ENCODE results near the gene AUTS2. TPM values are rescaled to one million over a fixed set of nuclear protein-coding genes. Genes with fewer than 3 reads are reported as not detected.

The AUTS2 gene
- total RNA-seq, 1 experiment from 2014 or later = 256 TPM

DNA sequence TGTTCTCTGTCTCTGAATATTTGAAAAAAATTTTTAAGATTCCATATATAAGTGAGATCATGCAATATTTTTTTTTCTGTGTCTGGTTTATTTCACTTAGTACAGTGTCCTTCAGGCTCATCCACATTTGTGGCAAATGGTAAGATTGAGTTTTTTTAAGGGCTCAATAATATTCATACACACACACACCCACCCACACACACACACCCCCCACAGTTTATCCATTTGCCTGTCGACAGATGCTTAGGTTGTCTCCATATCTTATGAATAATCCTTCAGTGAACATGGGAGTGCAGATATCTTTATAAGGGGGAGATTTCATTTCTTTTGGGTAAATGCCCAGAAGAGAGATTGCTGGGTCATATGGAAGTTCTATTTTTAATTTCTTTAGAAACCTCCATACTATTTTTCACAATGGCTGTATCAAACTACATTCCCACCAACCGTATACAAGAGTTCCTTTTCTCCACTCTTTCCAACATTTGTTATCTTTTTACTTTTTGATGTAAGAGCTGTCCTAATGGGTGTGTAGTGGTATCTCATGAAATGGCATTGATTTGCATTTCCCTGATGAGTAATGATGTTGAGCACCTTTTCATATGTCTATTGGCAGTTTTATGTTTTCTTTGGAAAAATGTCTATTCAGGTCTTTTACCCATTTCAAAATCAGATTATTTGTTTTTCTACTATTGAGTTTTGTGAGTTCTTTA is 35.0 kb downstream of the AUTS2 start:
- no CpG with 5 or more reads among the region's 2 CpGs for WGBS (ENCODE audit: extremely low coverage, insufficient read length, low lambda C conversion rate)
- Histone ChIP-seq H2BK12ac (ENCODE audit: insufficient read length, low read depth, low read length) (no peak overlapping the region), H3K23me2 (ENCODE audit: insufficient read length, low read depth, low read length, poor library complexity, severe bottlenecking) (no peaks in the 10 kb centered on the region), H2BK20ac (ENCODE audit: low read depth, low read length, poor library complexity, severe bottlenecking) (no peak overlapping the region), H2BK5ac (ENCODE audit: insufficient read length, low read length) (no peak overlapping the region), H4K20me1 (ENCODE audit: control insufficient read depth, insufficient read depth, insufficient read length) (no peaks in the 10 kb centered on the region), H3T11ph (ENCODE audit: low read length) (no peak overlapping the region), H3K9ac (ENCODE audit: extremely low read depth, insufficient read length, low read length) (no peak overlapping the region), H2AFZ (ENCODE audit: low read length) (no peak overlapping the region), H4K8ac (replicated peaks; ENCODE audit: insufficient read length, low read depth, low read length) (no peak overlapping the region), H3K23ac (ENCODE audit: insufficient read length, low read depth, low read length) (no peak overlapping the region), H3K18ac (ENCODE audit: insufficient read length, low read depth, low read length) (no peak overlapping the region), H2BK120ac (ENCODE audit: low read depth, low read length, poor library complexity, severe bottlenecking) (no peak overlapping the region), H3K4me2 (ENCODE audit: insufficient read depth, insufficient read length, low read length) (no peak overlapping the region), H3K56ac (ENCODE audit: insufficient read length, low read depth, low read length) (no peak overlapping the region), H2BK15ac (ENCODE audit: low read depth, low read length) (no peak overlapping the region), H3K14ac (ENCODE audit: insufficient read depth, low read length) (no peak overlapping the region), H3K27me3 (ENCODE audit: insufficient read depth, low read length) (no peaks in the 10 kb centered on the region; the same call in 1 of the 2 replicates), H3K27ac (ENCODE audit: insufficient read length, low read depth, low read length) (no peak overlapping the region), H3K79me1 (ENCODE audit: insufficient read depth, low read depth, low read length, poor library complexity, severe bottlenecking) (no peaks in the 10 kb centered on the region), H4K5ac (ENCODE audit: insufficient read length, low read depth, low read length) (no peak overlapping the region), H3K4me1 (ENCODE audit: insufficient read depth, low read length) (no peaks in the 10 kb centered on the region), H3K79me2 (ENCODE audit: insufficient read depth, low read length) (no peaks in the 10 kb centered on the region), H3K4ac (ENCODE audit: low read depth, low read length) (no peak overlapping the region), H4K91ac (ENCODE audit: insufficient read length, low read depth, low read length) (no peak overlapping the region), H3K9me3 (ENCODE audit: control insufficient read depth, low read depth, low read length) (no peaks in the 10 kb centered on the region), H2AK5ac (ENCODE audit: insufficient read length, low read length) (no peak overlapping the region)
- H3K27ac Mint-ChIP-seq = no peak overlapping the region
- TF ChIP-seq, protein P1, sequence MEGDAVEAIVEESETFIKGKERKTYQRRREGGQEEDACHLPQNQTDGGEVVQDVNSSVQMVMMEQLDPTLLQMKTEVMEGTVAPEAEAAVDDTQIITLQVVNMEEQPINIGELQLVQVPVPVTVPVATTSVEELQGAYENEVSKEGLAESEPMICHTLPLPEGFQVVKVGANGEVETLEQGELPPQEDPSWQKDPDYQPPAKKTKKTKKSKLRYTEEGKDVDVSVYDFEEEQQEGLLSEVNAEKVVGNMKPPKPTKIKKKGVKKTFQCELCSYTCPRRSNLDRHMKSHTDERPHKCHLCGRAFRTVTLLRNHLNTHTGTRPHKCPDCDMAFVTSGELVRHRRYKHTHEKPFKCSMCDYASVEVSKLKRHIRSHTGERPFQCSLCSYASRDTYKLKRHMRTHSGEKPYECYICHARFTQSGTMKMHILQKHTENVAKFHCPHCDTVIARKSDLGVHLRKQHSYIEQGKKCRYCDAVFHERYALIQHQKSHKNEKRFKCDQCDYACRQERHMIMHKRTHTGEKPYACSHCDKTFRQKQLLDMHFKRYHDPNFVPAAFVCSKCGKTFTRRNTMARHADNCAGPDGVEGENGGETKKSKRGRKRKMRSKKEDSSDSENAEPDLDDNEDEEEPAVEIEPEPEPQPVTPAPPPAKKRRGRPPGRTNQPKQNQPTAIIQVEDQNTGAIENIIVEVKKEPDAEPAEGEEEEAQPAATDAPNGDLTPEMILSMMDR (conservative IDR thresholded peaks at IDR 0.05) = no peak
- no peaks in the 10 kb centered on the region for H3K9me3 Mint-ChIP-seq
- H3K4me1 Mint-ChIP-seq = peaks cover 10 to 24% of the 10 kb centered on the region in 2 experiments
- H3K4me3 Mint-ChIP-seq = no peak overlapping the region
- no peaks in the 10 kb centered on the region for H3K36me3 Mint-ChIP-seq (ENCODE audit: insufficient read depth in 1 of 3, low read depth in 3 of 3)
- no peak for DNase-seq
- peaks cover 34% of the 10 kb centered on the region for H3K27me3 Mint-ChIP-seq (ENCODE audit: low read depth)

Data from H9 (cell line).